T-helper 1 cell treated with Interleukin-12 subunit alpha and Interleukin-12 subunit beta and Interleukin-4 antibody, amounts not matched to agents 30 μg/mL and 1 μg/mL, for 36 hours (primary cell): ENCODE data around the gene ELP4.
"Not testable (repeated sequence)": the region's sequence is repeated elsewhere in the genome, so short reads cannot be mapped to it uniquely, and the experiment has no call there.

Experiments
- H3K27ac Mint-ChIP-seq: one replicate; pipeline ENCODE4 v1.8.0; 2021; ENCODE audit warnings: mild to moderate bottlenecking, mixed read lengths
- H3K27me3 Mint-ChIP-seq: one replicate; pipeline ENCODE4 v1.8.0; 2021; ENCODE audit warnings: low read depth, mixed read lengths
- H3K36me3 Mint-ChIP-seq: one replicate; pipeline ENCODE4 v1.8.0; 2021; ENCODE audit warnings: low read depth, mixed read lengths
- H3K4me1 Mint-ChIP-seq: one replicate; pipeline ENCODE4 v1.8.0; 2021; ENCODE audit warnings: low read depth, mixed read lengths
- H3K4me3 Mint-ChIP-seq: one replicate; pipeline ENCODE4 v1.8.0; 2021; ENCODE audit warnings: mild to moderate bottlenecking, moderate library complexity, mixed read lengths
- H3K9me3 Mint-ChIP-seq: one replicate; pipeline ENCODE4 v1.8.0; 2021; ENCODE audit warnings: mixed read lengths

The ELP4 gene

GRCh38 chr11:31509429-31510345 is at the start of gene ELP4, which contains the start of gene IMMP1L:
Gene ELP4 (plus strand): TSS chr11:31509767. CDS start chr11:31509785, 18 bp downstream.
Gene IMMP1L (minus strand): TSS chr11:31509622. CDS start chr11:31463276, 46,346 bp downstream.
- Mint-ChIP-seq H3K4me3 (peak within 1 kb of the TSS; percentile 98), H3K9me3 (no peaks in the 10 kb centered on the region), H3K27ac (peak within 1 kb of the TSS; percentile 97), H3K4me1 (peaks cover 27% of the 10 kb centered on the region), H3K27me3 (no peaks in the 10 kb centered on the region), H3K36me3 (peaks cover 2% of the 10 kb centered on the region)

DNA sequence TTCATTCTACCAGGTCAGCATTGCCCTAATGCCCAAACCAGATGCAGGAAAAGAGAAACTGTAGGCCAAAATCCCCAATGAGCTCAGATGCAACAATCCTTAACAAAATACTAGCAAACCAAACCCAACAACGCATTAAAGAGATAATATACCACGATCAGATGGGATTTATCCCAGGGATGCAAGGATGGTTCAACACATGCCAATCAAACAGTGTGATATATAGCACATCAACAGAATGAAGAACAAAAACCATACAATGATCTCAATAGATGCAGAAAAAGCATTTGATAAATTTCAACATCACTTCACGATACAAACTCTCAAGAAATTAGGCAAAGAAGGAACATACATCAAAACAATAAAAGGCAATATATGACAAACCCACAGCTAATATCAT is 45.1 kb upstream of the ELP4 start:
- Mint-ChIP-seq H3K9me3 (peaks cover 23% of the 10 kb centered on the region), H3K27ac (no peak overlapping the region), H3K36me3 (peaks cover 22% of the 10 kb centered on the region), H3K27me3 (no peaks in the 10 kb centered on the region), H3K4me1 (no peaks in the 10 kb centered on the region), H3K4me3 (no peak overlapping the region)

GRCh38 chr11:31474083-31474482 is 35.5 kb upstream of the ELP4 start:
- H3K4me1 Mint-ChIP-seq: no peaks in the 10 kb centered on the region
- no peaks in the 10 kb centered on the region for H3K9me3 Mint-ChIP-seq
- H3K27me3 Mint-ChIP-seq: no peaks in the 10 kb centered on the region
- peaks cover 2% of the 10 kb centered on the region for H3K36me3 Mint-ChIP-seq
- no peak overlapping the region for H3K4me3 Mint-ChIP-seq
- H3K27ac Mint-ChIP-seq: no peak overlapping the region

GRCh38 chr11:31477528-31478222 is 31.9 kb upstream of the ELP4 start:
- Mint-ChIP-seq H3K27ac (no peak overlapping the region), H3K27me3 (no peaks in the 10 kb centered on the region), H3K4me3 (no peak overlapping the region), H3K36me3 (no peaks in the 10 kb centered on the region), H3K4me1 (no peaks in the 10 kb centered on the region), H3K9me3 (no peaks in the 10 kb centered on the region)

- H3K27me3 Mint-ChIP-seq: no peaks in the 10 kb centered on the region
- no peaks in the 10 kb centered on the region for H3K4me1 Mint-ChIP-seq
- H3K27ac Mint-ChIP-seq: no peak overlapping the region
- no peaks in the 10 kb centered on the region for H3K9me3 Mint-ChIP-seq
- H3K36me3 Mint-ChIP-seq: no peaks in the 10 kb centered on the region
- H3K4me3 Mint-ChIP-seq: no peak overlapping the region
These were observed 31.4 kb upstream of the ELP4 start for GRCh38 chr11:31478223-31478590.

- no peak overlapping the region for H3K4me3 Mint-ChIP-seq
- H3K4me1 Mint-ChIP-seq: no peaks in the 10 kb centered on the region
- H3K36me3 Mint-ChIP-seq: no peaks in the 10 kb centered on the region
- no peaks in the 10 kb centered on the region for H3K27me3 Mint-ChIP-seq
- no peak overlapping the region for H3K27ac Mint-ChIP-seq
- no peaks in the 10 kb centered on the region for H3K9me3 Mint-ChIP-seq
These were observed 30.5 kb upstream of the ELP4 start for GRCh38 chr11:31479066-31479465.

DNA sequence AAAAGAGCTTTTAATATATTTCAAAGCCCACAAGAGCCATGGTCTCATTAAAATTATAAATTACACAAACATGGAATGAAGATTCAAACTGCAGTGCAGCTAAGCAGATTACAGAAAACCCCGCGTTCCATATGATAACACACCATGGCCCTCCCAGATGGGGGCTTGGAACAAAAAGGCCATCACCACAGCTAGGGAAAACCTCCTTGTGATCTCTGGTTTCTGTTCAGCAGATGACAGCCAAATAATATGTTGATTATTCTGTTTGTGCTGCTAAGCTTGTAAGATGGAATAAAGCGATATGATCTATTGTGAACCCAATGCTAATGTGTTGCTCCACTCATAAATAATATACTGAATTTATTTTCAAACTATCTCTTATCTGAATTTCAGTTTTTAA is 28.6 kb upstream of the ELP4 start:
- H3K4me3 Mint-ChIP-seq: no peak overlapping the region
- H3K36me3 Mint-ChIP-seq: no peaks in the 10 kb centered on the region
- no peaks in the 10 kb centered on the region for H3K27me3 Mint-ChIP-seq
- no peaks in the 10 kb centered on the region for H3K9me3 Mint-ChIP-seq
- H3K4me1 Mint-ChIP-seq: no peaks in the 10 kb centered on the region
- H3K27ac Mint-ChIP-seq: no peak overlapping the region

DNA sequence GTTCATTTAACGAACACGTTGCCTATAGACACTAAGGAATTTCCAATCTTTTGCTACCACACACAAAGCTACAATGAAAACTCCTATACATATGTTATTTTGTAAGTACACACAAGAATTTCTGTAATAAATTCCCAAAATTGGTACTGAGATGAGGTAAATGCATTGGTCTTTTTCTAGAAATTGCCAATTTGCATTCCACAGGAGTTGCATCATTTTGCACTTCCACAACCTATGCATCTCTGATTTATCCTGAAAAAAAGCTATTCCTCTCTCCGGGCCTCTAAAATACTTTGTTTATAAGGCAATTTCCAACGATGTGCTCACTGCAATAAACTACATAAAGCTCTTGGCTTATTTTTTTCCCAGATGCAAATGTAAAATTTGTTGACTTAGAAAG is 25.1 kb upstream of the ELP4 start:
- Mint-ChIP-seq H3K9me3 (no peaks in the 10 kb centered on the region), H3K36me3 (peaks cover 3% of the 10 kb centered on the region), H3K4me1 (no peaks in the 10 kb centered on the region)

DNA sequence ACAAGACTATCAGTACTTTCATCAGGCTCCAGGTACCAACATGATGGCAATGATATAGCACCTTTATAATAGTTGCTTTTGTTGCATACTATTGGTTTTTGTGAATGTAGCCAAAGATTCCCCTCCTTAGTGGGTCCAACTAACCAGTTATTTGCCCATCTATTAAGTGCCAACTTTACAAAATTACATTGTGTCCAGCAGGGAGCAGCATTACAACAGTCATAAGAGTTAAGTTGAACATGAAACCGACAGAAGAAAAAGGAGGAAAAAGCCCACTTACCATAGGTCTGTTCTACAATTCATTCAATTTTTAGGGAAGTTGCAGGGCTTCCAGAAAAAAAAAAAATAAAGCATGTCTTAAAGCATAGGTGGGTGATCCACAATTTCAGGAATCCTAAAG is 21.7 kb upstream of the ELP4 start:
- Mint-ChIP-seq H3K4me1 (peaks cover 6% of the 10 kb centered on the region), H3K27ac (no peak overlapping the region), H3K36me3 (peaks cover 18% of the 10 kb centered on the region), H3K9me3 (no peaks in the 10 kb centered on the region), H3K27me3 (no peaks in the 10 kb centered on the region), H3K4me3 (no peak overlapping the region)

More for the DNA sequence above, 25.1 kb upstream of the ELP4 start:
- no peak overlapping the region for H3K27ac Mint-ChIP-seq
- H3K27me3 Mint-ChIP-seq: no peaks in the 10 kb centered on the region
- no peak overlapping the region for H3K4me3 Mint-ChIP-seq

GRCh38 chr11:31492320-31492913 is 17.1 kb upstream of the ELP4 start:
- no peak overlapping the region for H3K27ac Mint-ChIP-seq
- peaks cover 19% of the 10 kb centered on the region for H3K9me3 Mint-ChIP-seq
- H3K4me1 Mint-ChIP-seq: peaks cover 6% of the 10 kb centered on the region
- H3K4me3 Mint-ChIP-seq: no peak overlapping the region
- peaks cover 46% of the 10 kb centered on the region for H3K36me3 Mint-ChIP-seq
- H3K27me3 Mint-ChIP-seq: no peaks in the 10 kb centered on the region

DNA sequence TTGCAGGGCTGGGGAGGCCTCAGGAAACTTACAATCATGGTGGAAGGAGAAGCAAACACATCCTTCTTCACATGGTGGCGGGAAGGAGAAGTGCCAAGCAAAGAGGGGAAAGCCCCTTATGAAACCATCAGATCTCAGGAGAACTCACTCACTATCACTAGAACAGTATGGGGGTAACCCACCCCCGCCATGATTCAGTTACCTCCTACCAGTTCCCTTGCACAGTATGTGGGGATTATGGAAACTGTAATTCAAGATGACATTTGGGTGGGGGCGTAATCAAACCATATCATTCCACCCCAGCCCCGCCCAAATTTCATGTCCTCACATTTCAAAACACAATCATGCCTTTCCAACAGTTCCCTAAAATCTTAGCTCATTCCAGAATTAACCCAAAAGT is 16.3 kb upstream of the ELP4 start:
- H3K9me3 Mint-ChIP-seq: peaks cover 19% of the 10 kb centered on the region
- H3K27ac Mint-ChIP-seq: no peak overlapping the region
- H3K27me3 Mint-ChIP-seq: no peaks in the 10 kb centered on the region
- H3K36me3 Mint-ChIP-seq: peaks cover 44% of the 10 kb centered on the region
- H3K4me1 Mint-ChIP-seq: peaks cover 6% of the 10 kb centered on the region
- H3K4me3 Mint-ChIP-seq: no peak overlapping the region

GRCh38 chr11:31493762-31494161 is 15.8 kb upstream of the ELP4 start:
- H3K4me1 Mint-ChIP-seq, H3K27me3 Mint-ChIP-seq, H3K4me3 Mint-ChIP-seq: not testable (repeated sequence)
- Mint-ChIP-seq H3K9me3 (peaks cover 19% of the 10 kb centered on the region), H3K27ac (peak overlapping the region; percentile 28), H3K36me3 (peaks cover 44% of the 10 kb centered on the region)

- Mint-ChIP-seq H3K27me3 (no peaks in the 10 kb centered on the region), H3K4me3 (no peak overlapping the region), H3K27ac (no peak overlapping the region), H3K36me3 (peaks cover 25% of the 10 kb centered on the region), H3K9me3 (peaks cover 12% of the 10 kb centered on the region), H3K4me1 (peaks cover 1% of the 10 kb centered on the region)
These were observed 9.9 kb upstream of the ELP4 start for GRCh38 chr11:31499576-31500178.

GRCh38 chr11:31500560-31500959 is 9.0 kb upstream of the ELP4 start:
- Mint-ChIP-seq H3K4me3 (no peak overlapping the region), H3K9me3 (peaks cover 4% of the 10 kb centered on the region), H3K36me3 (peaks cover 17% of the 10 kb centered on the region), H3K27me3 (no peaks in the 10 kb centered on the region), H3K27ac (no peak overlapping the region), H3K4me1 (peaks cover 1% of the 10 kb centered on the region)
